CD4-positive, CD25-positive, alpha-beta regulatory T cell (primary cell): ENCODE data around the gene DPYD. TPM values are rescaled to one million over a fixed set of nuclear protein-coding genes. Genes with fewer than 3 reads are reported as not detected.

Experiments
- ATAC-seq, 2 donors: fragments of 150-1000 bp; cut with Tn5 transposase; one replicate each; pipeline ENCODE4 v1.10.0; 2021; ENCODE audit warnings: low read depth in 2 of 2, moderate number of reproducible peaks in 2 of 2, moderate library complexity in 1 of 2
- DNase-seq, 3 donors: peaks; one replicate each; pipeline versions ENCODE4 v3.0.0 to v3.0.0-alpha.2; 2012 to 2022; ENCODE audit warnings: mixed read lengths in 1 of 3
- H3K27ac ChIP-seq: one replicate; pipeline ENCODE4 v1.7.0; 2013; ENCODE audit warnings: mild to moderate bottlenecking, low read length; ENCODE audit not compliant: insufficient read depth, poor library complexity, severe bottlenecking
- H3K27me3 ChIP-seq: one replicate; pipeline ENCODE4 v1.7.0; 2013; ENCODE audit warnings: low read length; ENCODE audit not compliant: control insufficient read depth, insufficient read depth
- H3K36me3 ChIP-seq: one replicate; pipeline ENCODE4 v1.7.0; 2013; ENCODE audit warnings: mild to moderate bottlenecking, low read length, moderate library complexity; ENCODE audit not compliant: control insufficient read depth, insufficient read depth
- H3K4me1 ChIP-seq: 2 replicates; pipeline ENCODE4 v1.7.0; 2013; ENCODE audit warnings: mild to moderate bottlenecking, low read length; ENCODE audit not compliant: insufficient read depth, control insufficient read depth, poor library complexity, severe bottlenecking
- H3K4me3 ChIP-seq: one replicate; pipeline ENCODE4 v1.7.0; 2013; ENCODE audit warnings: low read depth, mild to moderate bottlenecking, low read length, moderate library complexity
- H3K9me3 ChIP-seq, 2 experiments: 1 replicate in 1 of 2; 2 replicates in 1 of 2; pipeline ENCODE4 v1.7.0; 2013; ENCODE audit warnings: low read length in 2 of 2, mild to moderate bottlenecking in 1 of 2, moderate library complexity in 1 of 2; ENCODE audit not compliant: control insufficient read depth in 2 of 2
- H3K27ac Mint-ChIP-seq, 3 donors: one replicate each; pipeline ENCODE4 v1.8.0; 2020 to 2022; ENCODE audit warnings: mild to moderate bottlenecking in 3 of 3, mixed read lengths in 3 of 3, moderate library complexity in 2 of 3
- H3K27me3 Mint-ChIP-seq: one replicate; pipeline ENCODE4 v1.8.0; 2022; ENCODE audit warnings: mild to moderate bottlenecking, mixed read lengths
- H3K36me3 Mint-ChIP-seq: one replicate; pipeline ENCODE4 v1.8.0; 2020; ENCODE audit warnings: mixed read lengths
- H3K4me1 Mint-ChIP-seq, 4 donors: one replicate each; pipeline ENCODE4 v1.8.0; 2020 to 2022; ENCODE audit warnings: mixed read lengths in 4 of 4, mild to moderate bottlenecking in 1 of 4
- H3K4me3 Mint-ChIP-seq, 4 donors: one replicate each; pipeline ENCODE4 v1.8.0; 2020 to 2022; ENCODE audit warnings: mild to moderate bottlenecking in 4 of 4, mixed read lengths in 4 of 4, moderate library complexity in 3 of 4
- H3K9me3 Mint-ChIP-seq, 7 donors: one replicate each; pipeline ENCODE4 v1.8.0; 2020 to 2022; ENCODE audit warnings: mixed read lengths in 7 of 7, mild to moderate bottlenecking in 3 of 7, moderate library complexity in 2 of 7
- polyA plus RNA-seq, 4 donors: library from polyadenylated mRNA; unstranded; fragments of 300-500 nt; fragmentation: Illumina TruSeq; gene quantifications; one replicate each; pipeline ENCODE4 v1.2.3, GENCODE V29; 2021
- total RNA-seq: library from RNA; stranded (reverse); gene quantifications from one replicate; pipeline ENCODE4 v1.2.3, GENCODE V29; 2022

The DPYD gene
- total and polyA plus RNA-seq, 5 donors from 2014 or later, result 47.6 to 87.3 (median 55.2) TPM

DNA sequence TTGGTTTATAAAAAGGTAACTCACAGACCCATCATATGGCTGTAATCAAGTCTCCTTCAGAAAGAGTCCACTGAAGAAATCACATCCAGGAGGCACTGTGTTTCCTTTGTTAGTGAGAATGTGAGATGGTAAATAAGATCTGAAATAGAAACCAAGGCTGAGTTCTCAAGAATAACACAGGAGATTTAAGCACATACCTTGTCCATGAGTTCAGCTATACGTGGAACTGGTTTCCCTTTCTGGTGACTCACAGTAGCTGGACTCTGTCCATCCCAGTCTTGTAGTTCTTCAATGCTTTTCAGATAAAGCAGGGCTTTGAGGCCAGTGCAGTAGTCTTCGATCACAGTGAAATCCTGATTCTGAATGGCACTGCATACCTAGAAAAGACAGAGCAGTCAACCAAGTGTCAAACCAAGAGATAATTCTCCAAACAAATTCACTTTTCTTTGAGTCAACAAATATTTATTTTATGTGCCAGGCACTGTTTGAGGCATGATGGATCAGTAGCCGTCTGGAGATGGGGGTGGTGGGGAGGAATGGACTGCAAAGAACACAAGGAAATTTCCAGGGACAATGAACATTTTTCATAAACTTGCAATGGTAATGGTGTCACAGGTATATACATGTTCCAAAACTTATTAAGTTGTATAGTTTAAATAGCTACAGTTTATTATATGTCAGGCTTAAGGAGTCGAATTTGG, 727.8 kb downstream of the DPYD start:
- peaks cover 15% of the 10 kb centered on the region for H3K36me3 ChIP-seq
- Mint-ChIP-seq H3K27me3 (no peaks in the 10 kb centered on the region), H3K9me3 (peaks cover 0 to 1% (median 0%) of the 10 kb centered on the region in 7 donors), H3K4me1 (peaks cover 0 to under 1% (median 0%) of the 10 kb centered on the region in 4 donors), H3K27ac (no peak overlapping the region), H3K36me3 (peaks cover 64% of the 10 kb centered on the region), H3K4me3 (no peak overlapping the region)
- no peaks in the 10 kb centered on the region for H3K9me3 ChIP-seq
- DNase-seq (no peak), ATAC-seq (no peak)
- H3K27ac ChIP-seq, result no peak overlapping the region
- no peak overlapping the region for H3K4me3 ChIP-seq
- no peaks in the 10 kb centered on the region for H3K27me3 ChIP-seq
- H3K4me1 ChIP-seq, result no peaks in the 10 kb centered on the region

DNA sequence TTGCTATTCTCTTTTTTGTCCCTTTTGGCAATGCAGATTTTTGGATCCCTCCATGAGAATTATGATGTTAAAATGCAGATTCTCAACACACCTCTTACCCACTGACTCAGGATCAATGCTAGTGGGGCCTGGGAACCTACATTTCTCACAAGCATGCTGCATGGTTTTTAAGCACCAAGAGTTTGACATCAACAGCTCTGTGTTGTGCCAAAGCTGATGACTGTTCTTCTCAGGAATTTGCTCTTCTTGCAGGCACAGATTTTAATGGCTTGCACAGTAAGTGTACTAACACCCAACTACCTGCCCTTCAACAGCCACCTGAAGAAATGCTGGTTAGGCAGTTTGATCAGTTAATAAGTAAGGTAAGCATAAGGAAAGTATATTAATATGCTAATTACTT, 730.5 kb downstream of the DPYD start:
- no peak for DNase-seq

GRCh38 chr1:97186381-97186780, 734.5 kb downstream of the DPYD start:
- Histone ChIP-seq H3K9me3 (no peaks in the 10 kb centered on the region), H3K4me3 (no peak overlapping the region), H3K36me3 (peaks cover 2% of the 10 kb centered on the region), H3K4me1 (no peaks in the 10 kb centered on the region), H3K27ac (no peak overlapping the region), H3K27me3 (no peaks in the 10 kb centered on the region)
- H3K4me1 Mint-ChIP-seq, result peaks cover 0 to 8% (median 0%) of the 10 kb centered on the region in 4 donors
- H3K4me3 Mint-ChIP-seq, result no peak overlapping the region
- H3K9me3 Mint-ChIP-seq, result no peaks in the 10 kb centered on the region
- no peak overlapping the region for H3K27ac Mint-ChIP-seq
- H3K27me3 Mint-ChIP-seq, result no peaks in the 10 kb centered on the region
- ATAC-seq (no peak), DNase-seq (peak in 1 of 3 donors; percentile 40)
- H3K36me3 Mint-ChIP-seq, result peaks cover 43% of the 10 kb centered on the region

More for the DNA sequence above, 730.5 kb downstream of the DPYD start:
- Histone ChIP-seq H3K9me3 (no peaks in the 10 kb centered on the region), H3K27me3 (no peaks in the 10 kb centered on the region), H3K4me1 (no peaks in the 10 kb centered on the region), H3K36me3 (peaks cover 15% of the 10 kb centered on the region), H3K27ac (no peak overlapping the region), H3K4me3 (no peak overlapping the region)
- peaks cover 0 to 8% (median 0%) of the 10 kb centered on the region in 4 donors for H3K4me1 Mint-ChIP-seq
- no peaks in the 10 kb centered on the region for H3K9me3 Mint-ChIP-seq
- H3K36me3 Mint-ChIP-seq, result peaks cover 80% of the 10 kb centered on the region
- H3K27ac Mint-ChIP-seq, result no peak overlapping the region
- no peak overlapping the region for H3K4me3 Mint-ChIP-seq
- ATAC-seq, result no peak
- H3K27me3 Mint-ChIP-seq, result no peaks in the 10 kb centered on the region

DNA sequence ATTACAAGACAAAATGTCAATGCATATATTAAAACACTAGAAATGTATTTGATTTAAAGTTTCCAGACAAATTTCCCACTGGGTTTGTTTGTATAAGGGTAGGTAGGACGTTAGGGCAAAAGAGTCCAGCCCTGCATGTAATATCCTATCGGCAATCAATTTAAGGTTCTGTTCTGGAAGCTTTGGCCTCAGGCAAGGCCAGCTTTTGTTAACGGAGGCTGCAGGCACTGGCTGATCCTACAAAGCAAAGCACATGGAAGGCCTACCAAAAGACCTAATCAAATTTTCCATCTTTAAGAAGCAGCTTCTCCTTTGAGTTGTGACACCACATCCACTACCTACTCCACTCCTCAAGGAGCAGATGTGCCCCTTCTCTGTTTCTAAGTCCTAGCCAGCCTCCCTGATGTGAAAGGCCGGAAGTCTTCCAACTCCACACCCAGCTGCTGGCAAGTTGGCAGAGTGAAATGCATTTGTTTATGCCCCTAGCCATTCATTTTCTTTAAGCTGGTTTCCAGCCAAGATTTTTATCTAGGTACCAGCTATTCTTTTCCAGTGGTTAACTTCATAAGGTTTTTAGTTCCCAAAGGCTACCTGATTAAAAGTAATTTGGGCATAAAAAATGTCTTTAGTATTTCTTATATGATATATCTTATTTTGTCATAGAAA, 746.7 kb downstream of the DPYD start:
- ATAC-seq, result no peak
- no peaks in the 10 kb centered on the region for H3K36me3 ChIP-seq
- Mint-ChIP-seq H3K27ac (no peak overlapping the region), H3K4me1 (peaks cover 0 to 5% (median 0%) of the 10 kb centered on the region in 4 donors), H3K9me3 (peaks cover 0 to 2% (median 0%) of the 10 kb centered on the region in 7 donors), H3K36me3 (peaks cover 18% of the 10 kb centered on the region), H3K27me3 (no peaks in the 10 kb centered on the region), H3K4me3 (no peak overlapping the region)
- H3K27ac ChIP-seq, result no peak overlapping the region
- DNase-seq, result no peak
- H3K27me3 ChIP-seq, result no peaks in the 10 kb centered on the region
- no peak overlapping the region for H3K4me3 ChIP-seq
- no peaks in the 10 kb centered on the region for H3K4me1 ChIP-seq
- no peaks in the 10 kb centered on the region for H3K9me3 ChIP-seq

- H3K4me1 Mint-ChIP-seq, result no peaks in the 10 kb centered on the region
- Histone ChIP-seq H3K27ac (no peak overlapping the region), H3K4me3 (no peak overlapping the region), H3K27me3 (no peaks in the 10 kb centered on the region), H3K4me1 (no peaks in the 10 kb centered on the region), H3K9me3 (no peaks in the 10 kb centered on the region), H3K36me3 (no peaks in the 10 kb centered on the region)
- peaks cover 0 to 8% (median under 1%) of the 10 kb centered on the region in 7 donors for H3K9me3 Mint-ChIP-seq
- H3K4me3 Mint-ChIP-seq, result no peak overlapping the region
- H3K36me3 Mint-ChIP-seq, result peaks cover 21% of the 10 kb centered on the region
- no peak overlapping the region for H3K27ac Mint-ChIP-seq
- H3K27me3 Mint-ChIP-seq, result no peaks in the 10 kb centered on the region
- ATAC-seq, result no peak
- DNase-seq, result no peak
Measured at GRCh38 chr1:97170300-97170699, 750.5 kb downstream of the DPYD start.

GRCh38 chr1:97168056-97168455, 752.8 kb downstream of the DPYD start:
- H3K9me3 Mint-ChIP-seq, result peaks cover 0 to 19% (median 9%) of the 10 kb centered on the region in 7 donors
- Histone ChIP-seq H3K4me3 (no peak overlapping the region), H3K36me3 (no peaks in the 10 kb centered on the region), H3K27ac (no peak overlapping the region), H3K9me3 (peaks cover 0 to 2% of the 10 kb centered on the region in 2 experiments), H3K27me3 (no peaks in the 10 kb centered on the region), H3K4me1 (no peaks in the 10 kb centered on the region)
- no peak overlapping the region for H3K27ac Mint-ChIP-seq
- peaks cover 0 to 9% (median 3%) of the 10 kb centered on the region in 4 donors for H3K4me1 Mint-ChIP-seq
- peaks cover 33% of the 10 kb centered on the region for H3K36me3 Mint-ChIP-seq
- DNase-seq (no peak), ATAC-seq (no peak)
- no peak overlapping the region for H3K4me3 Mint-ChIP-seq
- H3K27me3 Mint-ChIP-seq, result no peaks in the 10 kb centered on the region

DNA sequence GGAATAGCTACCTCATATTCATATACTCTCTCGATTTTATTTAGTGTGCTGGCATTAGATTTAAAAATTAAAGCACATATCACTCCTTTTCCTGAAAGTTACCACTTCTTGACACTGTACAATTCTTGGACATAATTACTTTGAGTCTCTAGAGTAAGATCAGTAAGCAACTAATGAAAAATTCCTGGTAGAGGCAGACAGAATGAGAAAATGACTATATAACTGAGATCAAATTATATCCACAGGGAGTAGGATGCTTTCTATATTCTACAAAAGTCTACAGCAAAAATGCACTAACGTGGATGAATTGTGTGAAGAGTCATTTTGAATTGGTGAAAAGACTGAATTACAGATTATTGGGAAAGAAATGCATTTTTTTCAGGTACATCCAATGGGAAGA, 753.6 kb downstream of the DPYD start:
- Histone ChIP-seq H3K4me1 (no peaks in the 10 kb centered on the region), H3K27ac (no peak overlapping the region), H3K4me3 (no peak overlapping the region), H3K27me3 (no peaks in the 10 kb centered on the region), H3K36me3 (no peaks in the 10 kb centered on the region), H3K9me3 (peaks cover 0 to 2% of the 10 kb centered on the region in 2 experiments)
- peaks cover 30% of the 10 kb centered on the region for H3K36me3 Mint-ChIP-seq
- ATAC-seq (no peak), DNase-seq (no peak)
- peaks cover 0 to 19% (median 9%) of the 10 kb centered on the region in 7 donors for H3K9me3 Mint-ChIP-seq
- no peaks in the 10 kb centered on the region for H3K27me3 Mint-ChIP-seq
- H3K4me3 Mint-ChIP-seq, result no peak overlapping the region
- H3K4me1 Mint-ChIP-seq, result peaks cover 0 to 9% (median 3%) of the 10 kb centered on the region in 4 donors
- no peak overlapping the region for H3K27ac Mint-ChIP-seq
